Activated CD8-positive, alpha-beta T cell treated with anti-CD3 and anti-CD28 coated beads, Interleukin-2, amount 10 ng/mL, durations not matched to agents 7 days and 5 days (primary cell): ENCODE measurements around the gene THSD7A. TPM values are rescaled to one million over a fixed set of nuclear protein-coding genes. Genes with fewer than 3 reads are reported as not detected.
"Not testable (repeated sequence)": the region's sequence is repeated elsewhere in the genome, so short reads cannot be mapped to it uniquely, and the experiment has no call there.

ENCODE experiments used
- ATAC-seq: fragments of 150-1000 bp; cut with Tn5 transposase; one replicate; pipeline ENCODE4 v1.10.0; 2021; ENCODE audit warnings: moderate library complexity
- CTCF ChIA-PET: fragments of 350-600 bp; sonication (Branson Sonifier 250); formaldehyde crosslinking; loops from one replicate; lab custom pipeline; 2021; ENCODE audit warnings: antibody characterized with exemption; lab: Charles Lee
- POLR2A ChIA-PET: fragments of 350-600 bp; sonication (Branson Sonifier 250); formaldehyde crosslinking; loops from one replicate; lab custom pipeline; 2021; ENCODE audit warnings: antibody characterized with exemption; lab: Charles Lee
- DNase-seq: peaks from one replicate; pipeline ENCODE4 v3.0.0-alpha.2; 2020
- H3K27ac Mint-ChIP-seq: one replicate; pipeline ENCODE4 v1.8.0; 2021; ENCODE audit warnings: mild to moderate bottlenecking, mixed read lengths
- H3K27me3 Mint-ChIP-seq: one replicate; pipeline ENCODE4 v1.8.0; 2021; ENCODE audit warnings: low read depth, mixed read lengths
- H3K36me3 Mint-ChIP-seq: one replicate; pipeline ENCODE4 v1.8.0; 2021; ENCODE audit warnings: low read depth, mixed read lengths
- H3K4me1 Mint-ChIP-seq: one replicate; pipeline ENCODE4 v1.8.0; 2021; ENCODE audit warnings: low read depth, mixed read lengths
- H3K4me3 Mint-ChIP-seq: one replicate; pipeline ENCODE4 v1.8.0; 2021; ENCODE audit warnings: mild to moderate bottlenecking, mixed read lengths
- H3K9me3 Mint-ChIP-seq: one replicate; pipeline ENCODE4 v1.8.0; 2022; ENCODE audit warnings: mixed read lengths; ENCODE audit not compliant: insufficient read depth
- total RNA-seq, 2 experiments: library from RNA; stranded (reverse); gene quantifications; one replicate each; pipeline ENCODE4 v1.2.3, GENCODE V29; 2021

Gene THSD7A
- total RNA-seq, 2 experiments from 2014 or later: not detected

DNA sequence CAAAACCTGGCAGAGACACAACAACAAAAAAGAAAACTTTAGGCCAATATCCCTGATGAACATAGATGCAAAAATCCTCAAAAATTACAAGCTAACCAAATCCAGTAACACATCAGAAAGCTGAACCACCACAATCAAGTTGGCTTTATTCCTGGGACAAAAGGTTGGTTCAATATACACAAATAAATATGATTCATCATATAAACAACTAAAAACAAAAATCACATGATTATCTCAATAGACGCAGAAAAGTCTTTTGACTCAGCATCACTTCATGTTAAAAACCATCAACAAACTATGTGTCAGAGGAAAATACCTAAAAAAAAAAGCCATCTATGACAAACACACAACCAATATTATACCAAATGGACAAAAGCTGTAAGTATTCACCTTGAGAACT, 283.5 kb downstream of the THSD7A start:
- CTCF ChIA-PET: no interaction called here
- Mint-ChIP-seq H3K4me1 (no peaks in the 10 kb centered on the region), H3K27ac (no peak overlapping the region), H3K36me3 (no peaks in the 10 kb centered on the region), H3K4me3 (no peak overlapping the region), H3K27me3 (no peaks in the 10 kb centered on the region), H3K9me3 (no peaks in the 10 kb centered on the region)
- DNase-seq (no peak), ATAC-seq (no peak)
- POLR2A ChIA-PET: no interaction called here

DNA sequence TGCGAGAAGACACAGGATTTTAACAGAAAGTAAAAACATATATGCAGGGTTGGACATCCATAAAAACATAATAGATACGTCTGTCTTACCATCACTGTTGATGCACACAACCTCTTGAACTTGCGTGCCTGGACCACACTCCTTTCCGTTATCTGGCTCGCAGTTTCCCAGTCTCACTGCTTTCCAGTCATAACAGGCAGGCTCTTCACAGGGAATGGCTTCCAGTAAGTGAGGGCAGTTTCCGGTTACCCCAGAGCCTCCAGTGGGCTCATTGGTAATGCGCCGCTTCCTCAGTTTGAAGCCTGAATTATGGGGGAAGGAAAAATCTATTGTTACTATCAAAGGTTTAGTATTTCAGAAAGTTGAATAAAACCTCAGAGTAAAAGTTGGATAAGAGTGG, 290.7 kb downstream of the THSD7A start:
- no peak overlapping the region for H3K27ac Mint-ChIP-seq
- H3K9me3 Mint-ChIP-seq: no peaks in the 10 kb centered on the region
- no peaks in the 10 kb centered on the region for H3K36me3 Mint-ChIP-seq
- ATAC-seq: no peak
- DNase-seq: no peak
- H3K4me3 Mint-ChIP-seq: no peak overlapping the region
- H3K4me1 Mint-ChIP-seq: no peaks in the 10 kb centered on the region
- CTCF ChIA-PET: no interaction called here
- POLR2A ChIA-PET: no interaction called here
- H3K27me3 Mint-ChIP-seq: no peaks in the 10 kb centered on the region

DNA sequence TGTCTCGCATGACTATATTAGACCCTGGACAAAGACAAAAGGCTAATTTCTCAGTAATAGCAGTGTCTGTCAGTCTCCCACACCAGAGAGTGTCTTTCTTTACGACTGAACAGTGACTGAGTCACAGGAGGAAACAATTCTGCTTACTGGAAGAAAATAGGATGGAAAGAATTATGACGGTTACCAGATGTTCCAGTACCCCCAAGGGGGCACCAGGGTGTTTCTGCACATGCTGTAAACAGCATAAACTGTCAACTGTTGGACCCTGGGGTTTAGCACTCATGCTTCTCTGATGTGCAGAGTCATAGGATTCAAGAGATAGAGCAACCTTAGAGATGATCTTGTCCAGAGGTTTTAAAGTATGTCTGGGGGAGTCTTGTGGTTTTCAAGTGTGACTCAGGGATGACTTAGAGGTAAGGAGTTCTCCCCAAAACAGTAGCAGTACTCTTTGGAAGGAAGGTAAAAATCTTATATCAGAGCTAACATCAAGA, 291.7 kb downstream of the THSD7A start:
- Mint-ChIP-seq H3K27ac (no peak overlapping the region), H3K36me3 (no peaks in the 10 kb centered on the region), H3K4me1 (no peaks in the 10 kb centered on the region), H3K27me3 (no peaks in the 10 kb centered on the region), H3K4me3 (no peak overlapping the region), H3K9me3 (no peaks in the 10 kb centered on the region)
- DNase-seq: no peak
- no peak for ATAC-seq
- CTCF ChIA-PET: no interaction called here
- POLR2A ChIA-PET: no interaction called here

DNA sequence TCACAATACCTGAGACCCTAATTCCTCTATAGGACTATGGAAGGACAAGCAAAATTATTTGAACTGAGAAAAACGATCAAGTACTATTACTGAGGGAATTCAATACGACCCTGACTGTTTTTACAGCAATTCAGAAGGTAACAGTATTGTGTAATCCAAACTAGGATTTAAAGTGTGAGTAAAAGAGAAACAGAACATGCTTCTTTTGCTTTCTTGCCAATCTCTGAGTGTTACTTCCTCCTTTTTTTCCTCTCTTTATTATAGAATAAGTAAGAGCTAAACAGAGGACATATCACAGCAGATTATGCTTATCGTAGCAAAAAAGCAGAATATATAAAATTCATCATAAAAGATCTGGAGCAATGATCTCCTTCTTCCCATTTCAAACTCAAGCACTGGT, 292.1 kb downstream of the THSD7A start:
- no peak overlapping the region for H3K4me3 Mint-ChIP-seq
- ChIA-PET CTCF (no interaction called here), POLR2A (no interaction called here)
- H3K4me1 Mint-ChIP-seq: no peaks in the 10 kb centered on the region
- DNase-seq: no peak
- H3K9me3 Mint-ChIP-seq: no peaks in the 10 kb centered on the region
- H3K27ac Mint-ChIP-seq: no peak overlapping the region
- no peaks in the 10 kb centered on the region for H3K27me3 Mint-ChIP-seq
- H3K36me3 Mint-ChIP-seq: no peaks in the 10 kb centered on the region
- no peak for ATAC-seq

DNA sequence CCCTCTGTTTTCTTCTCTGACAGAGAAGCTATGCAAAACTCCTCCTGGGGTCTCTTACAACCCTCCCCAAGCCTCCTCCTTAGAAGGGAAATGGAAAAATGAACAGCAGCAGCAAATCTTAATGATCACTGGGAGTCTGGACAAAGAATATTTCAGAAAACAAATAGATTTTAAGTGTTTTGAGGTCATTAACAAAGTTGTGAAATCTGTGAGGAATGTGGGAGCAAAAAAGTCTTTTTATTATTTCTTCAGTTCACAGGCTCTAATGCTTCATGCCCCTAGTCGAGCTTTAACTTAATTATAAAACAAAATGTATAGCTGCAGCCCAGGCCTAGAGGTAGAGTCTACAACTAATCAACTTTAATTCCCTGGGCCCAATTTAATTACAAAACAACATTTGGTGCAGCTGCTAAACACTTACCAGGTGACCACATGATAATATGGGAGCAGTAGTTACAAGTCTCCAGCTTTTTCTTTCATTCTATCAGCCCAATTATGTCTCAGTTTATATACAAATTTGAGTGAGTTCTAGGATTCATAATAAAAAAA, 293.2 kb downstream of the THSD7A start:
- ATAC-seq (no peak), DNase-seq (no peak)
- Mint-ChIP-seq H3K9me3 (no peaks in the 10 kb centered on the region), H3K4me1 (no peaks in the 10 kb centered on the region), H3K27ac (no peak overlapping the region), H3K4me3 (no peak overlapping the region), H3K36me3 (no peaks in the 10 kb centered on the region), H3K27me3 (no peaks in the 10 kb centered on the region)
- ChIA-PET POLR2A (no interaction called here), CTCF (no interaction called here)

DNA sequence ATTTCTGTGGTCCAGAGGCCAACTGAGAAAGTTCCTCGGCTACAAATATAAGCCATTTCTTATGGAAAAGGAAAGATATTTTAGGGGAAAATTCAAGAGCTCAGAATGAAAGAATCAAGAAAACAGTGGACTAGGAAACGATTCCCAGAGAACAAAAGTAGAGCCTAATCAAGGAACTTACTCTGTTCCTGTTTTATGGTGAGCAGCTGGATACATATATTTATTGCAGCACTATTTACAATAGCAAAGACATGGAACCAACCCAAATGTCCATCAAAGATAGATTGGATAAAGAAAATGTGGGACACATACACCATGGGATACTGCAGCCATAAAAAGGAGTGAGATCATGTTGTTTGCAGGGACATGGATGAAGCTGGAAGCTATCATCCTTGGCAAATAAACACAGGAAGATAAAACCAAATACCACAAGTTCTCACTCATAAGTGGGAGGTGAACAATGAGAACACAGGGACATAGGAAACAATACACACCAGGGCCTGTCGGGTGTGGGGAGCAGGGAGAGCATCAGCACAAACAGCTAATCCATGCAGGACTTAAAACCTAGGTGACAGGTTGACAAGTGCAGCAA, 298.7 kb downstream of the THSD7A start:
- CTCF ChIA-PET: no interaction called here
- no peak overlapping the region for H3K4me3 Mint-ChIP-seq
- DNase-seq (no peak), ATAC-seq (no peak)
- no peaks in the 10 kb centered on the region for H3K27me3 Mint-ChIP-seq
- no peaks in the 10 kb centered on the region for H3K9me3 Mint-ChIP-seq
- H3K4me1 Mint-ChIP-seq: no peaks in the 10 kb centered on the region
- H3K27ac Mint-ChIP-seq: no peak overlapping the region
- POLR2A ChIA-PET: no interaction called here
- no peaks in the 10 kb centered on the region for H3K36me3 Mint-ChIP-seq

DNA sequence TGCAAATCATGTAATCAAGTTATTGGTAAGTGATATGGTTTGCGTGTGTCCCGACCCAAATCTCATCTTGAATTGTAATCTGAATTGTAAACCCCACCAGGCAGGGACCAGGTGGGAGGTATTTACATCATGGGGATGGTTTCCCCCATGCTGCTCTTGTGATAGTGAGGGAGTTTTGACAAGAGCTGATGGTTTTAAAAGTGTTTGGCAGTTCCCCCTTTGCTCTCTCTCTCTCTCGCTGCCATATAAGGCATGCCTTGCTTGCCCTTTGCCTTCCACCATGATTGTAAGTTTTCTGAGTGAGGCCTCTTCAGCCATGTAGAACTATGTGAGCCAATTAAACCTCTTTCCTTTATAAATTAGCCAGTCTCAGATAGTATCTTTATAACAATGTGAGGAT, 302.6 kb downstream of the THSD7A start:
- Mint-ChIP-seq H3K27me3 (no peaks in the 10 kb centered on the region), H3K4me1 (no peaks in the 10 kb centered on the region)
- CTCF ChIA-PET: no interaction called here

DNA sequence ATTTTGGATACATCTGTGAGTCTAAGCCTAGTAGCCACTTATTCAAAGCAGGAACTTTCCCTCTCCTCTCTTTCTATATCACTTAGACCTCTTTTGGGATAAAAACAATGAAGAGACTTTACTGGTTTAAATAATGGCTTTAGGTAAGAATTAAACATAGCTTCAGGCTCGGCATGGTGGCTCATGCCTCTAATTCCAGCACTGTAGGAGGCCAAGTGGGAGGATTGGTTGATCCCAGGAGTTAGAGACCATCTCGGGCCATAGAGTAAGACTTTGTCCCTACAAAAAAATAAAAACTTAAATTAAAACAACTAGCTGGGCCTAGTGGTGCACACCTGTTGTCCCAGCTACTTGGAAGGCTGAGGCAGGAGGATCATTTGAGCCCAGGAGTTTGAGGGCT, 304.3 kb downstream of the THSD7A start:
- CTCF ChIA-PET: no interaction called here
- H3K4me3 Mint-ChIP-seq: no peak overlapping the region
- H3K36me3 Mint-ChIP-seq: no peaks in the 10 kb centered on the region
- no peaks in the 10 kb centered on the region for H3K4me1 Mint-ChIP-seq
- no peak for DNase-seq
- no peaks in the 10 kb centered on the region for H3K9me3 Mint-ChIP-seq
- H3K27me3 Mint-ChIP-seq: no peaks in the 10 kb centered on the region
- no peak for ATAC-seq
- H3K27ac Mint-ChIP-seq: no peak overlapping the region
- POLR2A ChIA-PET: no interaction called here

More for the DNA sequence above, 302.6 kb downstream of the THSD7A start:
- Mint-ChIP-seq H3K4me3 (no peak overlapping the region), H3K27ac (no peak overlapping the region), H3K36me3 (no peaks in the 10 kb centered on the region), H3K9me3 (no peaks in the 10 kb centered on the region)
- ATAC-seq (no peak), DNase-seq (no peak)
- POLR2A ChIA-PET: no interaction called here

DNA sequence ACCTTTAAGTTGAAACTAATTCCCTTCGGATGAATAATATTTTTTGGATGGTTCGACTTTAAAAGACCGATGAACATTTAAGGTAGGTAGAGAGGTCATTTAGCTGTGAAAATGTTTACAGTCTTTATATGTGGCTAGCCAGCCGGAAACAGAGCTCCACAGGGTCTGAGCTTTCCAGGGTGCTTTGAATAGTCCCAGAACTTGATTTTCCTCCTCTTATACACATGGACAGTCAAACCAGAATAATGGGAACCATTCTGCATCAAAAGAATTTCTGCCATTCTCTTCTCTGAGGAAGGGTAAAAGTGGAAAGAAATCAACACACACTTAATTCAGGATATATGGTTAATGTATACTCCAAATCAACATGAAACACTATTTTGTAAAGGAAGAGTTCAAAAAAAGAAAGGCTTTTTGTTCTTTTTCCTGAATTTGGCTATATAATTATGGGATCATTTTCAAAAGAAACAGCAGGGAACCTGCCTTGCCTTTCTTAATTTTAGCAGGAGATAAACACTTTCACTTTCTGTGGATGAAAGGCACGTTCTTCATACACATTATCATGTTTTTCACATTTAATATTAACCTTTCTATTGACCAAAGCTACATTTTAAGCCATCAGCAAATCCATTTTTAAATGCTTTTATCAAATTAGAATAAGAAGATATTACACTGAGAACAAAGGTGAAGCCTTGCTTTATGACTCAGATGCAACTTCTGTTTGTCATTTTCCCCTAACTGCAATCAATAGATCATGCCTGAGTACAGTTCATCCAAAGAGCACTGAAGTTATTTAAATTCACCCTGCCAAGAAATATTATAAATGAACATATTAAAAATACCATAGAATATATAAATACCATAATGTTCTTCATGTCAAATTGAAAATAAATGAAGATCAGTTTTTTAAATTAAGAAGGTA, 307.3 kb downstream of the THSD7A start:
- Mint-ChIP-seq H3K9me3 (no peaks in the 10 kb centered on the region), H3K27me3 (no peaks in the 10 kb centered on the region), H3K27ac (no peak overlapping the region), H3K4me3 (no peak overlapping the region), H3K4me1 (no peaks in the 10 kb centered on the region), H3K36me3 (no peaks in the 10 kb centered on the region)
- ATAC-seq (no peak), DNase-seq (no peak)
- ChIA-PET POLR2A (no interaction called here), CTCF (no interaction called here)

DNA sequence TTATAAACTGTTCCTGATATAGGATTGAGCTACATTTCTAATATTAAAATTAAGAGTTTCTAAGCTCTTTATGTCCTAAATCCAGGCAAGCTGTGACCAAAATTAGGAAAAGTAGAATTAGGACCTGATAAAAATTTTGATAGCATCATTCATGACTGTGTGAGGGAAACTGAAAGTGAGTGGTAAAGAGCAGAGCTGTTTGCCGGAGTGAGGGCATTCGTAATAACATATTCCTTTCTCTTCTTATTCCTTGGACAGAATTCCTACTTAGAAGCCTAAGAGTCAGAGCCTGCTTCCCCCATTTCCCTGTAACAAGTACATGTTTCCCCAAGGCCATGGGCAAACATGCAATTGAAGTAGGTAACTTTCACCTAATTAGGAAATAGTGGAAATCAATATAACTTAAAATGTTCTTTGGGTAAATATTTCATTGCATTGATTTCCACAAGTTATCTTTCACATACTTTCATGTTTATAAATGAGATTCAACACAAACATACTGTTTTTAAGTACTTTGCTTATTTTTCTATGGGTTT, 310.0 kb downstream of the THSD7A start:
- H3K4me3 Mint-ChIP-seq, POLR2A ChIA-PET, H3K27me3 Mint-ChIP-seq, H3K27ac Mint-ChIP-seq, CTCF ChIA-PET, H3K9me3 Mint-ChIP-seq, H3K4me1 Mint-ChIP-seq, ATAC-seq, H3K36me3 Mint-ChIP-seq, DNase-seq: not testable (repeated sequence)

DNA sequence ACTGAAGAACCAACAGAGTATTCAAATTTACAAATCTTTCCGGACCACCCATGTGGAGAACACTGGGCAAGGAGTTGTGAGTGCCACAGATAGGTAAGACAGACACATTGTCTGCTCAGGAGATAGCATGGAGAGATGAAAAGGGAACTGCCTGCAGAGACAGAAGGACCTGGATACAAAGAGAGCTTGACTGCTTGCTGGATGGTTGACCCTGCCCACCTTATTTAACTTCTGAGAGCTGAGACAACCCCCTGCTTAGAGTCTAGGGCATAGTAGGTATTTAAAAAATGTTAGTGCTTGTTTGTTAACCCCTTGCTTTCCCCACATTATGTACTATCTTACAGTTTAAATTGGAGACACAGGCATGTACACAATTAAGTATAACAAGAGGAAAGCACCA, 314.1 kb downstream of the THSD7A start:
- Mint-ChIP-seq H3K27ac (no peak overlapping the region), H3K4me1 (no peaks in the 10 kb centered on the region), H3K27me3 (no peaks in the 10 kb centered on the region), H3K4me3 (no peak overlapping the region), H3K9me3 (no peaks in the 10 kb centered on the region), H3K36me3 (no peaks in the 10 kb centered on the region)
- CTCF ChIA-PET: no interaction called here
- DNase-seq: no peak
- POLR2A ChIA-PET: no interaction called here
- ATAC-seq: no peak

DNA sequence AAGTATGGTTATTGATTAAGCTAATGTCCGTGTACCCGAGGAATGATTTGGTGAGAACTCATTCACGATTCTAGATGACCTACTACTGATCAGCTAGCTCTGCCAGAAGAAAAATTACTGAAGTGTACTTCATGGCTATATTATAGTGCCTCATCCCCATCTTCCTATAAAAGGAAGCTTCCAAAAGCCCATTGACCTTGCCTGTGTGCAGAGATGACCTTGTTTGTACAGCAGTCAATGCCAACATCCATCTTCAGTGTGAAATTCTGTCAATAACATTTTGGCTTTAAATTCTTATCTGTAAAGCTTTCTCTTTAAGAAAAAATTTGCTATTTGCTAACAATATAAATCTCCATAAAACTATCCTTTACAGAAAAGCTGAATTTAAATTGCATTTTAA, 315.7 kb downstream of the THSD7A start:
- Mint-ChIP-seq H3K4me1 (no peaks in the 10 kb centered on the region), H3K27ac (no peak overlapping the region), H3K27me3 (no peaks in the 10 kb centered on the region), H3K4me3 (no peak overlapping the region), H3K9me3 (no peaks in the 10 kb centered on the region), H3K36me3 (no peaks in the 10 kb centered on the region)
- ChIA-PET POLR2A (no interaction called here), CTCF (no interaction called here)
- DNase-seq: no peak
- no peak for ATAC-seq
